Measurements from ENCODE around the gene ZNF536. TPM values are rescaled to one million over a fixed set of nuclear protein-coding genes. Genes with fewer than 3 reads are reported as not detected.

The ZNF536 gene
- total RNA-seq, 1 experiment from 2014 or later: 0.35 TPM

DNA sequence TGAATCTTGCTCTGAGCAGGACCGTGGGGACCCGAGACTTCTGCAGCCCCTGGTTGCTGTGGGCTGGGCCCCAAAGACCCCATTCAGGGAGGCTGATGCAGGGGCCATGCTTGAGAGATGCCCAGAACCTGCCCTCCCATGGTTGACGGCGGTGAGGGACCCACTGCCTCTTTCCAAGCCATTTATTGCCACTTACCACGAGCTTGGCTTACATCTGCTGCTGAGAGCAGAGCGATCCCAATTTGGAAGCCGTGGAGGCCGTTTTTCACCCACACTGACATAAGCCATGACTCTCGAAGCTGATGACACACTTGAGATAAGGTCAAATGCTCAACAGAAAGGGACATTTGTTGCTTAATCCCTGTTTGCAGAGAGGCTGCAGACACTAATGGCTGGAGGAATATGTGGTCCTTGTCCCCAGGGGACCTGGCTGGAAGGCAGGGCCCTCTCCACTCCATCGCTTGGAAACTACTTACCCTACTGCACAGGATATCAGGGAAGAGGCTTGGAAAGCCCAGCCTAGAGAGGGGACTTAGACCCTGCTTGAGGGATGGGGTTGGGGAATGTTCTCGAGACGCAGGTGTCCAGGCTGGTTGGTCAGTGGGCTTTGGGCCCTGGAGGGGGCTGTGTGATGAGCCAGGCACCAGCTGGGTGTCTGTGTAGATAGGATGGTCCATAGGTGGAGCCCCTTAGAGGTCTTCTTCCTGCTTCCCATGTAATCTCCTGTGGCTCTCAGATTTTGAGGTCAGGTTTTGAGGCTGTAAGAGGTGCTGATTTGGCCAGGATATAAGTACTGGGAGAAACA, 15.3 kb downstream of the ZNF536 start:
- ChIA-PET POLR2A (no interaction called here), CTCF (no interaction called here)
- Mint-ChIP-seq H3K9me3 (no peaks in the 10 kb centered on the region), H3K27me3 (ENCODE audit: low read depth) (peaks cover 5% of the 10 kb centered on the region), H3K36me3 (no peaks in the 10 kb centered on the region), H3K4me3 (no peak overlapping the region), H3K4me1 (peaks cover 31% of the 10 kb centered on the region), H3K27ac (no peak overlapping the region)
- DNase-seq (ENCODE audit: low spot score) (no peak), ATAC-seq (no peak)
- TF ChIP-seq ERG (CRISPR knock-in tag; IDR thresholded peaks at IDR 0.05) (no peak), NR1H2 (CRISPR knock-in tag; IDR thresholded peaks at IDR 0.05) (no peak), ATF3 (CRISPR knock-in tag; conservative IDR thresholded peaks at IDR 0.05) (no peak), TEAD4 (CRISPR knock-in tag; IDR thresholded peaks at IDR 0.05) (no peak), NR2C2 (CRISPR knock-in tag; IDR thresholded peaks at IDR 0.05) (no peak), ZNF317 (CRISPR knock-in tag; IDR thresholded peaks at IDR 0.05; ENCODE audit: borderline replicate concordance, low read depth) (no peak), ETV6 (CRISPR knock-in tag; IDR thresholded peaks at IDR 0.05) (no peak), TCF7 (CRISPR knock-in tag; IDR thresholded peaks at IDR 0.05; ENCODE audit: low read depth) (no peak), USF2 (CRISPR knock-in tag; IDR thresholded peaks at IDR 0.05) (no peak), E2F4 (CRISPR knock-in tag; IDR thresholded peaks at IDR 0.05; ENCODE audit: borderline replicate concordance, low read depth) (no peak), ZNF671 (CRISPR knock-in tag; IDR thresholded peaks at IDR 0.05) (no peak), FOXP4 (CRISPR knock-in tag; IDR thresholded peaks at IDR 0.05) (no peak), JUN (CRISPR knock-in tag; IDR thresholded peaks at IDR 0.05) (no peak), PRRX2 (CRISPR knock-in tag; IDR thresholded peaks at IDR 0.05) (no peak)

DNA sequence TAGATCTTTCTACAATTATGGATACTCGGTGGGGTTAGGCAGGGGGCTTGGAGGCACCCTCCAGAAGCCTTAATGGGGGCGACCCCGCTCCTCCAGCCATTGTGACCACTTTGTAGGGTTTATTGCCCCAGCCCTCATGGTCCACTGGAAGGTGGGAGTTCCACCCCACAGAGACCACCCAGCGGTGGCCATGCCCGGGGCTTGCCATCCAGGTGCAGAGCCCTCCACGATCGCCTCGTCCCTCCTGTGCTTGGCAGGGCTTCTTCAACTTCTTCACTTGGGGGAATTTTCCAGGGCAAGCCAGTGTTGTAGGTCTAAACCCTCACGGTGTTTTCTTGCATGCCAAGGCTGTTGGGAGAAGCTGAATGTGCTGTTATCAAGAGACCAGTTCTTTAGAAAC, 16.1 kb downstream of the ZNF536 start:
- ATAC-seq (no peak), DNase-seq (ENCODE audit: low spot score) (no peak)
- Mint-ChIP-seq H3K36me3 (no peaks in the 10 kb centered on the region), H3K4me3 (no peak overlapping the region), H3K9me3 (no peaks in the 10 kb centered on the region), H3K27me3 (ENCODE audit: low read depth) (peaks cover 6% of the 10 kb centered on the region), H3K27ac (no peak overlapping the region), H3K4me1 (peaks cover 39% of the 10 kb centered on the region)
- ChIA-PET POLR2A (no interaction called here), CTCF (no interaction called here)
- TF ChIP-seq SOX15 (CRISPR knock-in tag; IDR thresholded peaks at IDR 0.05): no peak
- no peak for TF ChIP-seq SP1 (CRISPR knock-in tag; conservative IDR thresholded peaks at IDR 0.05)
- no peak for TF ChIP-seq MYBL2 (CRISPR knock-in tag; IDR thresholded peaks at IDR 0.05)
- no peak for TF ChIP-seq AR (CRISPR knock-in tag; IDR thresholded peaks at IDR 0.05)
- TF ChIP-seq NFE2L1 (CRISPR knock-in tag; IDR thresholded peaks at IDR 0.05): no peak
- TF ChIP-seq, protein P1, sequence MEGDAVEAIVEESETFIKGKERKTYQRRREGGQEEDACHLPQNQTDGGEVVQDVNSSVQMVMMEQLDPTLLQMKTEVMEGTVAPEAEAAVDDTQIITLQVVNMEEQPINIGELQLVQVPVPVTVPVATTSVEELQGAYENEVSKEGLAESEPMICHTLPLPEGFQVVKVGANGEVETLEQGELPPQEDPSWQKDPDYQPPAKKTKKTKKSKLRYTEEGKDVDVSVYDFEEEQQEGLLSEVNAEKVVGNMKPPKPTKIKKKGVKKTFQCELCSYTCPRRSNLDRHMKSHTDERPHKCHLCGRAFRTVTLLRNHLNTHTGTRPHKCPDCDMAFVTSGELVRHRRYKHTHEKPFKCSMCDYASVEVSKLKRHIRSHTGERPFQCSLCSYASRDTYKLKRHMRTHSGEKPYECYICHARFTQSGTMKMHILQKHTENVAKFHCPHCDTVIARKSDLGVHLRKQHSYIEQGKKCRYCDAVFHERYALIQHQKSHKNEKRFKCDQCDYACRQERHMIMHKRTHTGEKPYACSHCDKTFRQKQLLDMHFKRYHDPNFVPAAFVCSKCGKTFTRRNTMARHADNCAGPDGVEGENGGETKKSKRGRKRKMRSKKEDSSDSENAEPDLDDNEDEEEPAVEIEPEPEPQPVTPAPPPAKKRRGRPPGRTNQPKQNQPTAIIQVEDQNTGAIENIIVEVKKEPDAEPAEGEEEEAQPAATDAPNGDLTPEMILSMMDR (IDR thresholded peaks at IDR 0.05): no peak
- TF ChIP-seq, protein P2, sequence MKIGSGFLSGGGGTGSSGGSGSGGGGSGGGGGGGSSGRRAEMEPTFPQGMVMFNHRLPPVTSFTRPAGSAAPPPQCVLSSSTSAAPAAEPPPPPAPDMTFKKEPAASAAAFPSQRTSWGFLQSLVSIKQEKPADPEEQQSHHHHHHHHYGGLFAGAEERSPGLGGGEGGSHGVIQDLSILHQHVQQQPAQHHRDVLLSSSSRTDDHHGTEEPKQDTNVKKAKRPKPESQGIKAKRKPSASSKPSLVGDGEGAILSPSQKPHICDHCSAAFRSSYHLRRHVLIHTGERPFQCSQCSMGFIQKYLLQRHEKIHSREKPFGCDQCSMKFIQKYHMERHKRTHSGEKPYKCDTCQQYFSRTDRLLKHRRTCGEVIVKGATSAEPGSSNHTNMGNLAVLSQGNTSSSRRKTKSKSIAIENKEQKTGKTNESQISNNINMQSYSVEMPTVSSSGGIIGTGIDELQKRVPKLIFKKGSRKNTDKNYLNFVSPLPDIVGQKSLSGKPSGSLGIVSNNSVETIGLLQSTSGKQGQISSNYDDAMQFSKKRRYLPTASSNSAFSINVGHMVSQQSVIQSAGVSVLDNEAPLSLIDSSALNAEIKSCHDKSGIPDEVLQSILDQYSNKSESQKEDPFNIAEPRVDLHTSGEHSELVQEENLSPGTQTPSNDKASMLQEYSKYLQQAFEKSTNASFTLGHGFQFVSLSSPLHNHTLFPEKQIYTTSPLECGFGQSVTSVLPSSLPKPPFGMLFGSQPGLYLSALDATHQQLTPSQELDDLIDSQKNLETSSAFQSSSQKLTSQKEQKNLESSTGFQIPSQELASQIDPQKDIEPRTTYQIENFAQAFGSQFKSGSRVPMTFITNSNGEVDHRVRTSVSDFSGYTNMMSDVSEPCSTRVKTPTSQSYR (CRISPR knock-in tag; IDR thresholded peaks at IDR 0.05): no peak
